ENCODE data around the gene EGFL7. TPM values are rescaled to one million over a fixed set of nuclear protein-coding genes. Genes with fewer than 3 reads are reported as not detected.

The EGFL7 gene
- total RNA-seq, 3 donors from 2014 or later: 15.9 to 43.4 (median 18.9) TPM

GRCh38 chr9:136671646-136672430, 9.1 kb downstream of the EGFL7 start:
- no peaks in the 10 kb centered on the region for H3K36me3 ChIP-seq (ENCODE audit: low read depth)

DNA sequence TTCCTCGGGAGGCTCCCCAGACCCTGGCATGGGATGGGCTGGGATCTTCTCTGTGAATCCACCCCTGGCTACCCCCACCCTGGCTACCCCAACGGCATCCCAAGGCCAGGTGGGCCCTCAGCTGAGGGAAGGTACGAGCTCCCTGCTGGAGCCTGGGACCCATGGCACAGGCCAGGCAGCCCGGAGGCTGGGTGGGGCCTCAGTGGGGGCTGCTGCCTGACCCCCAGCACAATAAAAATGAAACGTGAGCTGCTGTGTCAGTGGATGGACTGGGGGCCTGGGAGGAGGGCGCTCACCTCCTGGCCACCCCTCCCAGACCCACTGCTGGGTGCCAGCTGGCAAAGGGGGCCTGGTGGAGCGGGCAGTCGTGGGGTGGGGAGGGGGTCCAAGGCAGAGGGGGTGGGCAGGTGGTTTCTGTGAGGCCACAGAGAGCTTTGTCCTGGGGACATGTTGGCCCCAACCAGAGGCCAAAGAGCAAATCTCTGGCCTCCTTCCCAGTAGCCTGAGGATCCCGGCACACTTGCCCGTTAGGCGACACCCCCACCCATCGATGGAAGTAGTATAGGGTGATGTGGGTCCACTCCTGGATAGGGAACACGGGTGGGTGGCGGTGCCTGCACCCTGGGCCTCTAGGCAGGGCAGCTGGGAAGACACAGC, 9.8 kb downstream of the EGFL7 start:
- Histone ChIP-seq H3K36me3 (ENCODE audit: low read depth) (no peaks in the 10 kb centered on the region), H3K4me1 (ENCODE audit: low read depth) (peaks cover 28% of the 10 kb centered on the region), H3K4me3 (no peak overlapping the region), H3K9me3 (no peaks in the 10 kb centered on the region)
- DNase-seq (peak in 1 of 3 donors; percentile 30), ATAC-seq (no peak)
- TF ChIP-seq, protein P1, sequence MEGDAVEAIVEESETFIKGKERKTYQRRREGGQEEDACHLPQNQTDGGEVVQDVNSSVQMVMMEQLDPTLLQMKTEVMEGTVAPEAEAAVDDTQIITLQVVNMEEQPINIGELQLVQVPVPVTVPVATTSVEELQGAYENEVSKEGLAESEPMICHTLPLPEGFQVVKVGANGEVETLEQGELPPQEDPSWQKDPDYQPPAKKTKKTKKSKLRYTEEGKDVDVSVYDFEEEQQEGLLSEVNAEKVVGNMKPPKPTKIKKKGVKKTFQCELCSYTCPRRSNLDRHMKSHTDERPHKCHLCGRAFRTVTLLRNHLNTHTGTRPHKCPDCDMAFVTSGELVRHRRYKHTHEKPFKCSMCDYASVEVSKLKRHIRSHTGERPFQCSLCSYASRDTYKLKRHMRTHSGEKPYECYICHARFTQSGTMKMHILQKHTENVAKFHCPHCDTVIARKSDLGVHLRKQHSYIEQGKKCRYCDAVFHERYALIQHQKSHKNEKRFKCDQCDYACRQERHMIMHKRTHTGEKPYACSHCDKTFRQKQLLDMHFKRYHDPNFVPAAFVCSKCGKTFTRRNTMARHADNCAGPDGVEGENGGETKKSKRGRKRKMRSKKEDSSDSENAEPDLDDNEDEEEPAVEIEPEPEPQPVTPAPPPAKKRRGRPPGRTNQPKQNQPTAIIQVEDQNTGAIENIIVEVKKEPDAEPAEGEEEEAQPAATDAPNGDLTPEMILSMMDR (IDR thresholded peaks at IDR 0.05): no peak
- intact Hi-C loops (cut with DNase I, micrococcal nuclease): no loop called here

More at GRCh38 chr9:136671646-136672430, 9.1 kb downstream of the EGFL7 start:
- Histone ChIP-seq H3K4me1 (ENCODE audit: low read depth) (peaks cover 28% of the 10 kb centered on the region), H3K9me3 (no peaks in the 10 kb centered on the region), H3K4me3 (no peak overlapping the region)
- ATAC-seq (peak; percentile 23), DNase-seq (peak in 2 of 3 donors; percentile 57 to 71)
- intact Hi-C loops (cut with DNase I, micrococcal nuclease): no loop called here
- TF ChIP-seq, protein P1 (IDR thresholded peaks at IDR 0.05): peak; percentile 85

GRCh38 chr9:136673088-136673974, 10.6 kb downstream of the EGFL7 start:
- Histone ChIP-seq H3K4me3 (no peak overlapping the region), H3K9me3 (no peaks in the 10 kb centered on the region), H3K4me1 (ENCODE audit: low read depth) (peaks cover 28% of the 10 kb centered on the region), H3K36me3 (ENCODE audit: low read depth) (no peaks in the 10 kb centered on the region)
- DNase-seq (peak in 1 of 3 donors; percentile 23), ATAC-seq (no peak)
- intact Hi-C loops (cut with DNase I, micrococcal nuclease): no loop called here
- TF ChIP-seq, protein P1 (IDR thresholded peaks at IDR 0.05): no peak

GRCh38 chr9:136673975-136674785, 11.5 kb downstream of the EGFL7 start:
- peaks cover 25% of the 10 kb centered on the region for H3K4me1 ChIP-seq (ENCODE audit: low read depth)
- ATAC-seq: no peak
- intact Hi-C loops (cut with DNase I, micrococcal nuclease): no loop called here
- no peaks in the 10 kb centered on the region for H3K36me3 ChIP-seq (ENCODE audit: low read depth)
- H3K4me3 ChIP-seq: no peak overlapping the region
- no peaks in the 10 kb centered on the region for H3K9me3 ChIP-seq
- DNase-seq: peak in 1 of 3 donors; percentile 24
- TF ChIP-seq, protein P1 (IDR thresholded peaks at IDR 0.05): no peak

Data from mucosa of descending colon (tissue), 3 donors.